Measurements from ENCODE around the gene REM1.
"Not testable (repeated sequence)": the region's sequence is repeated elsewhere in the genome, so short reads cannot be mapped to it uniquely, and the experiment has no call there.

Gene REM1

GRCh38 chr20:31470946-31471345 is 4.1 kb upstream of the REM1 start:
- H3K4me3 ChIP-seq (ENCODE audit: low read length); H3K9ac ChIP-seq (ENCODE audit: low read length); H3K9me3 ChIP-seq (ENCODE audit: control insufficient read depth, low read length); H3K36me3 ChIP-seq (ENCODE audit: control insufficient read depth, insufficient read depth, low read length); H3K4me1 ChIP-seq (ENCODE audit: control insufficient read depth, insufficient read depth, low read length); H3K27me3 ChIP-seq (ENCODE audit: control insufficient read depth, insufficient read depth, low read length): not testable (repeated sequence)

GRCh38 chr20:31472395-31473330 is 2.4 kb upstream of the REM1 start:
- H3K27me3 ChIP-seq (ENCODE audit: control insufficient read depth, insufficient read depth, low read length) = peaks cover 18% of the 10 kb centered on the region
- no peaks in the 10 kb centered on the region for H3K36me3 ChIP-seq (ENCODE audit: control insufficient read depth, insufficient read depth, low read length)

DNA sequence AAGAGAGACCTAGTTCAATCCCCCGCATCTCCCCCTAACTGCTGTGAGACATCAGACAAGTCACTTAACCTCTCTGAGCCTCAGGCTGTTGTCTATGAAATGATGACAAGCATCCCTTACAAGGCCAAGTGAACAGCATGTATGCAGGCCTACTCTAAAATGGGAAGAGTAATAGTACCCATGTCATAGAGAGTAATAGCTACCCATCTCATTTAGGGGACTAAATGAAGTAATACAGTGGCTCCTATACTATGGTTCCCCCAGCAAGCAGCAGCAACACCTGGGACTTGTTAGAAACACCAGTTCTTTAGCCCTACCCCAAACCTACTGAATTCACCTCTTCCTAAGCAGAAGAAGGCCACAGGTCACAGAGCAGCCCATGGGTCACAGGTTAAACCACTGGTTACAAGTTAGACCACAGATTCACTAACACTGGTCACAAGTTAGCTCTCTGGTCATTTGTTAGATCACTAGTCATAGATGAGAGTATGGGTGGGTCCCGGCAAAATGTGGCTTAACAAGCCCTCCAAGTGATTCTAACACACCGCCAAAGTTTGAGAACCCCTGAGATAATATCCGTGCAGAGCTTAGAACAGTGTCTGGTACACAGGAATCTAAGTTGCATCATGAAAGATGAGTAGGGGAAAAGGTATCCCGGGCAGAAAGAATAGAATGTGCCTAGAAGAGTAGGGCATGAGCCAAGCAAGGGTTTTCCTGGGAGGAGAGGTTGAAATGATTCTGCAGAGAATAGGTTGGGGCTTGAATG is 1.6 kb upstream of the REM1 start:
- H3K36me3 ChIP-seq (ENCODE audit: control insufficient read depth, insufficient read depth, low read length) = no peaks in the 10 kb centered on the region
- no peaks in the 10 kb centered on the region for H3K9me3 ChIP-seq (ENCODE audit: control insufficient read depth, low read length)
- no peak overlapping the region for H3K9ac ChIP-seq (ENCODE audit: low read length)
- peaks cover 18% of the 10 kb centered on the region for H3K27me3 ChIP-seq (ENCODE audit: control insufficient read depth, insufficient read depth, low read length)
- no peaks in the 10 kb centered on the region for H3K4me1 ChIP-seq (ENCODE audit: control insufficient read depth, insufficient read depth, low read length)
- no peak overlapping the region for H3K4me3 ChIP-seq (ENCODE audit: low read length)

More at GRCh38 chr20:31472395-31473330, 2.4 kb upstream of the REM1 start:
- H3K4me3 ChIP-seq (ENCODE audit: low read length) = no peak overlapping the region
- H3K9ac ChIP-seq (ENCODE audit: low read length) = no peak overlapping the region
- no peaks in the 10 kb centered on the region for H3K9me3 ChIP-seq (ENCODE audit: control insufficient read depth, low read length)
- H3K4me1 ChIP-seq (ENCODE audit: control insufficient read depth, insufficient read depth, low read length) = no peaks in the 10 kb centered on the region

GRCh38 chr20:31474097-31474436 is 1.0 kb upstream of the REM1 start:
- Histone ChIP-seq H3K4me1 (ENCODE audit: control insufficient read depth, insufficient read depth, low read length) (no peaks in the 10 kb centered on the region), H3K36me3 (ENCODE audit: control insufficient read depth, insufficient read depth, low read length) (no peaks in the 10 kb centered on the region)

GRCh38 chr20:31475472-31476293 is 595 bp downstream of the REM1 start:
- Histone ChIP-seq H3K9ac (ENCODE audit: low read length) (peak overlapping the region; percentile 57), H3K4me1 (ENCODE audit: control insufficient read depth, insufficient read depth, low read length) (no peaks in the 10 kb centered on the region), H3K36me3 (ENCODE audit: control insufficient read depth, insufficient read depth, low read length) (no peaks in the 10 kb centered on the region), H3K27me3 (ENCODE audit: control insufficient read depth, insufficient read depth, low read length) (peaks cover 18% of the 10 kb centered on the region), H3K9me3 (ENCODE audit: control insufficient read depth, low read length) (no peaks in the 10 kb centered on the region), H3K4me3 (ENCODE audit: low read length) (no peak overlapping the region)

More at GRCh38 chr20:31474097-31474436, 1.0 kb upstream of the REM1 start:
- H3K9ac ChIP-seq (ENCODE audit: low read length) = no peak overlapping the region
- H3K4me3 ChIP-seq (ENCODE audit: low read length) = no peak overlapping the region
- H3K27me3 ChIP-seq (ENCODE audit: control insufficient read depth, insufficient read depth, low read length) = peaks cover 18% of the 10 kb centered on the region
- H3K9me3 ChIP-seq (ENCODE audit: control insufficient read depth, low read length) = no peaks in the 10 kb centered on the region

DNA sequence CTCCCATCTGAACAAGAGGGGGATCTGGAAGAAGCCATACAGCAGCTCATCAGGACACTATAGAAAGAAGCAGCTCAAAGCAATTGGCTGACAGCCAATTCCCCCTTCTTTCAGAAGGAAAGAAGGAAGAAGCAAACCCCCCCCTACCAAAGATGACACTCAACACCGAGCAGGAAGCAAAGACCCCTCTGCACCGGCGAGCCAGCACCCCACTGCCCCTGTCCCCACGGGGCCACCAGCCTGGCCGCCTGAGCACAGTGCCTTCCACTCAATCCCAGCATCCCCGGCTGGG is 1.2 kb downstream of the REM1 start:
- Histone ChIP-seq H3K27me3 (ENCODE audit: control insufficient read depth, insufficient read depth, low read length) (peaks cover 18% of the 10 kb centered on the region), H3K4me1 (ENCODE audit: control insufficient read depth, insufficient read depth, low read length) (no peaks in the 10 kb centered on the region), H3K36me3 (ENCODE audit: control insufficient read depth, insufficient read depth, low read length) (no peaks in the 10 kb centered on the region), H3K9me3 (ENCODE audit: control insufficient read depth, low read length) (no peaks in the 10 kb centered on the region), H3K9ac (ENCODE audit: low read length) (no peak overlapping the region), H3K4me3 (ENCODE audit: low read length) (no peak overlapping the region)

GRCh38 chr20:31476643-31477215 is 1.6 kb downstream of the REM1 start:
- H3K4me3 ChIP-seq (ENCODE audit: low read length) = no peak overlapping the region
- H3K36me3 ChIP-seq (ENCODE audit: control insufficient read depth, insufficient read depth, low read length) = no peaks in the 10 kb centered on the region
- H3K9me3 ChIP-seq (ENCODE audit: control insufficient read depth, low read length) = no peaks in the 10 kb centered on the region
- H3K27me3 ChIP-seq (ENCODE audit: control insufficient read depth, insufficient read depth, low read length) = peaks cover 18% of the 10 kb centered on the region
- H3K4me1 ChIP-seq (ENCODE audit: control insufficient read depth, insufficient read depth, low read length) = no peaks in the 10 kb centered on the region
- H3K9ac ChIP-seq (ENCODE audit: low read length) = no peak overlapping the region

- H3K9ac ChIP-seq (ENCODE audit: low read length) = no peak overlapping the region
- H3K36me3 ChIP-seq (ENCODE audit: control insufficient read depth, insufficient read depth, low read length) = no peaks in the 10 kb centered on the region
- H3K9me3 ChIP-seq (ENCODE audit: control insufficient read depth, low read length) = no peaks in the 10 kb centered on the region
- H3K27me3 ChIP-seq (ENCODE audit: control insufficient read depth, insufficient read depth, low read length) = no peaks in the 10 kb centered on the region
- no peaks in the 10 kb centered on the region for H3K4me1 ChIP-seq (ENCODE audit: control insufficient read depth, insufficient read depth, low read length)
- H3K4me3 ChIP-seq (ENCODE audit: low read length) = no peak overlapping the region
Observed at GRCh38 chr20:31484001-31484400, 8.9 kb downstream of the REM1 start.

GRCh38 chr20:31485450-31486339 is 10.6 kb downstream of the REM1 start:
- no peak overlapping the region for H3K4me3 ChIP-seq (ENCODE audit: low read length)
- no peaks in the 10 kb centered on the region for H3K36me3 ChIP-seq (ENCODE audit: control insufficient read depth, insufficient read depth, low read length)
- no peaks in the 10 kb centered on the region for H3K9me3 ChIP-seq (ENCODE audit: control insufficient read depth, low read length)
- H3K9ac ChIP-seq (ENCODE audit: low read length) = peak overlapping the region; percentile 5
- no peaks in the 10 kb centered on the region for H3K27me3 ChIP-seq (ENCODE audit: control insufficient read depth, insufficient read depth, low read length)
- no peaks in the 10 kb centered on the region for H3K4me1 ChIP-seq (ENCODE audit: control insufficient read depth, insufficient read depth, low read length)

- H3K9ac ChIP-seq (ENCODE audit: low read length) = no peak overlapping the region
- H3K4me1 ChIP-seq (ENCODE audit: control insufficient read depth, insufficient read depth, low read length) = no peaks in the 10 kb centered on the region
- H3K36me3 ChIP-seq (ENCODE audit: control insufficient read depth, insufficient read depth, low read length) = no peaks in the 10 kb centered on the region
- H3K9me3 ChIP-seq (ENCODE audit: control insufficient read depth, low read length) = no peaks in the 10 kb centered on the region
- H3K27me3 ChIP-seq (ENCODE audit: control insufficient read depth, insufficient read depth, low read length) = no peaks in the 10 kb centered on the region
- no peak overlapping the region for H3K4me3 ChIP-seq (ENCODE audit: low read length)
Observed at GRCh38 chr20:31488115-31488514, 13.0 kb downstream of the REM1 start.

- Histone ChIP-seq H3K36me3 (ENCODE audit: control insufficient read depth, insufficient read depth, low read length) (no peaks in the 10 kb centered on the region), H3K4me1 (ENCODE audit: control insufficient read depth, insufficient read depth, low read length) (no peaks in the 10 kb centered on the region), H3K4me3 (ENCODE audit: low read length) (no peak overlapping the region), H3K9ac (ENCODE audit: low read length) (no peak overlapping the region), H3K27me3 (ENCODE audit: control insufficient read depth, insufficient read depth, low read length) (no peaks in the 10 kb centered on the region), H3K9me3 (ENCODE audit: control insufficient read depth, low read length) (no peaks in the 10 kb centered on the region)
Observed at GRCh38 chr20:31489152-31489551, 14.1 kb downstream of the REM1 start.
